HG03159 (cell line): ENCODE measurements around the gene ATP6V0B.

Experiments
- ATAC-seq: cut with Tn5 transposase; IDR thresholded peaks from one replicate; pipeline ENCODE4 v1.9.1; 2021; ENCODE audit warnings: mild to moderate bottlenecking, moderate library complexity; ENCODE audit not compliant: unreplicated experiment

The ATP6V0B gene

GRCh38 chr1:43999455-43999854 lies 24.7 kb downstream of the ATP6V0B start:
- ATAC-seq, result no peak

DNA sequence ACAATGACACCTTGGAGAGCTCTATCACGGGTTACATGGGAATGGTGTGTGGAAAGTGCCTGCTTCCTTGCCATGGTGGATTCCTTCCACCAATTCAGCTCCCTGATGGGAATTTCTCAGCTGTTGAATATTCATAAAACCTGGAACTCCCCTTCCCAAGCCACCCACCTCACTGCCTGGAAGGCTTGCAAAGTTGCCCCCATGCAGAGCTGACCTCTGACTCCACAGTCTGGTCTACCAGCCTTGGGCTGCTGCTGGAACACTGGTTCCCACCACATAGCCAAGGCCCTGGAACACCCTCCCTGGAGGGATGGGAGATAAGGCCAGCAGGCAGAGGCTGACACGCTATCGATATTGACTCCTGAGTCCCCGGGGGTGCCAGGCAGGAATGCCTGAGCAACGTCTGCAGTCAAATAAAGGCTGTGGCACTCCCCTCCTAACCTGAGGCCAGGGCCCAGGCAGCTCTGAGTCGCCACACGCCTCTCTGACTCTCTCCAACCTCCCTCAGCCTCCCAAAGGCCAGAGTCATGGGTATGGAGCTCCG lies 25.4 kb downstream of the ATP6V0B start:
- no peak for ATAC-seq

DNA sequence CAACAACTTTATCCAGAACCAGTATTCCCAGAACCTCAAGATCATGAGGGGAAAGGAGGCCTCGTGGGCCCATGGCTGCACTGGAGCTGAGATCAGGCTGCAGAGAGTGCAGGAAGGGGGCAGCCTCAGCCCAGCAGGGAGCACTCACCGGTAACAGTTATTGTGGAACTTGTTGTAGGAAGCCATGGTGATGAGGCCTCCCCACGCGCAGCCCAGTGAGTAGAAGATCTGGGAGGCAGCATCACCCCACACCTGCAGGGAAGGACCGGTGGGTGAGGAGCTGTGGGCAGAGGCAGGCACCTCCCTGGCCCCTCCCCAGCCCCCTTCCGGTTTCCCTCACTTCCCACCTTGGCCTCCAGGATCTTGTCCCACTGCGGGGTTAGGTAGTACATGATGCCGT lies 27.4 kb downstream of the ATP6V0B start:
- ATAC-seq, result no peak

DNA sequence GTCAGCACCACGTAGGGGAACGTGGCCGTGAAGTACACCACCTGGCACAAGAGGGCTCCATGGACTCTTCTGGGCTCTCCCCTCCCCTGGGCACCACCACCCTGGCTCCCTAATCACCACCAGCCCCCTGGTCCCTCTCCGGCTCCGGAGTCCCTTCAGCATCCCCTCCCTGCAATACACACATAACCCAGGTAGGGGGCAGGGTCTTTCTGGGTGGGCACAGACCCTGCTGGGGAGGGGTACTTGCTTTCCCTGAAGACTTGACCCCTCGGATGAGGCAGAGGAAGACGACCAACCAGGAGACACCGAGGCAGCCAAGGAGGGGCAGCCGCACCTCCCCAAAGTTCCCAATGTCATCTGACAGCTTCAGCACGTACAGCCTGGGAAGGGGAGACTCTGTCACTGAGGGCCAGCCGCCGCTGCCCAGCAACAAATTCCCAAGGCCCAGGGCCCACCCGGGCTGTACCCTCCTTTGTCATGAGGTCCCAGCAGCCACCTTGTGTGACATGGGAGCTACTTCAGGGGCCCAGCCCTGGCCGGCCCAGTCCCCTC lies 27.9 kb downstream of the ATP6V0B start:
- no peak for ATAC-seq

GRCh38 chr1:44008259-44008658 lies 33.5 kb downstream of the ATP6V0B start:
- no peak for ATAC-seq

GRCh38 chr1:44010935-44011471 lies 36.2 kb downstream of the ATP6V0B start:
- ATAC-seq, result no peak

DNA sequence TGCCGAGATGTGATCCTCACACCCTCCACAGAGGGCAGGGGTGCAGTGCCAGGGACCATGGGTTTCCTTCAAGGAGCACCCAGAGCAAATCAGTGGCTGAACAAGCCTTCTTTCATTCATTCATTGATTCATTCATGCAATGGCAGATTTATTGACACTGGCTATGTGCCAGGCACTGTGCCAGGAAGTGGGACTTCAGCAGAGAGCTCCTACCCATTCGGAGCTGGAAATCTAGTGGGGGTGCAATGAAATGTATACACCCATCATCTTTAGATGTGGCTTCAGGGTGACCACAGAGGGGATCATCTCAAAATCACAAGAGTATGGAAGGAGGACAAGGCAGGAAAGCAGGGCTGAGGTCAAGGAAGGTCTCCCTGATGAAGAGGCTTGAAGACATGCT lies 37.6 kb downstream of the ATP6V0B start:
- ATAC-seq, result no peak

- ATAC-seq, result no peak
Observed at GRCh38 chr1:44012941-44013609, 38.3 kb downstream of the ATP6V0B start.

DNA sequence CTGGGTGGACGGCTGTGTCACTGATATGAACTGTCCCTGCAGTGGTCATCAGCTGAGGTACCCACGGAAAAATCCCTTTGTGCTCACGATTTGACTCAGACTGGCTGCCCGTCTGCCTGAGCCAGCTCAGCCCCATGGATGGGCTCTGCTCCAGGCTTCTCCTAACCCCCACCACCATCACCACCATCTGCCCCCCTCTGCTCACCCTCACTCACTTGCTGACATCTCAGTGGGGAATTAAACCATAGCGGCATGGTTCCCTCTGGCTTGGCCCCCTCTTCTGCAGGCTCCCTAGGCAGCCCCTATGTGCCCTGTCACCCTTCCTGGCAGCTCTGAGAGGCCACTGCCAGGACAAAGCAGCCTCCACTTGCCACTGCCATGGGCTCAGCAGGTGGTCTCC lies 39.2 kb downstream of the ATP6V0B start:
- no peak for ATAC-seq

DNA sequence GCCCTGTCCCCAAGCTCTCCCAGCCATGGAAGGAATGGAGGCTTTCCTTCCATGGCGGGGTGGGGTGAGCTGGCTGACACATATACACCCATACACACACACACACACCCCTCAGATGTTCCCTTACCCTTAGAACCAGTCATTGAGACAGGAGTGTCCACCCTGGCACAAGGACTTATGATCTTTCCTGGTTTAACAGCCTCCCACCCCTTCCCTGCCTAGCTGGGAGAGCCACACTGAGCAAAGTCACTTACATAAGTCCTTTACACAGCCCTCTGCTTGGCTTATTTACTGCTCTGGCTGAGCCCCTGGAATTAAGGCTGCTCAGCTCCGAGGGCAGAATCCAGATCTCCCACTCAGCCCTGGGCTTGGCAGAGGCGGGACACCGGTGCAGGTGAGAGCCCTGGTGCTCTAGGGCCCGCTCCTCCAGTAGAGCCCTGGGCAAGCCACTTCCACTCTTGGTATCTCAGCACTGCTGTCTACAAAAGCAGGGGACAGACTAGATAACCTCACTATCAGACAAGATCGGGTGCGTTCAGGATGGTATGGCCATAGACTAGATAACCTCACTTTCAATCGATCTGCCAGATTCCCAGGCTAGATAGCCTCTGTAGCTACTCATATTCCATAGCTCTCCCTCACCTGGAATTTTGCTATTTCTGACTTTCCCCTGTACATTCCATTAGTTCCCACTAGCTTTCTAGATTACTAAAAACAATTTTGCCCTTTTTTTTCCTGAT lies 39.8 kb downstream of the ATP6V0B start:
- no peak for ATAC-seq

DNA sequence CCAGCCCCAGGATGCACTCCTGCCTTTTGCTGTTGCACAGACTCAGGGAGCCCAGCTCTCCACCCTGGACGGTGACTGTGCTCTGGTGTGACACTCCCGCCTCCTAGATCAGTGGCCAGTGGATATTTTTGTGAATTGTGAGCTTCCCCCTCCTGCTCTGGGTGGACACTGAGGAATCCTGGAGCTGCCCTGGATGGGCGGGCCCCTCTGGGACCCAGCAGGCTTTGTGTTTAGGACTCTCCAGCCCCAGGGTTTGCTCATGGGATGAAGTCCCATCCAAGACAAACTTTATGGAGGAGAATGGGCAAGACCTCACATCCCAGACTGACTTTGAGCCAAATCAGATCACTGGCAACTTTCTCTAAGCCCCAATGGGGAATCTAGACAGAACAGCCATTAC lies 40.4 kb downstream of the ATP6V0B start:
- ATAC-seq, result no peak

DNA sequence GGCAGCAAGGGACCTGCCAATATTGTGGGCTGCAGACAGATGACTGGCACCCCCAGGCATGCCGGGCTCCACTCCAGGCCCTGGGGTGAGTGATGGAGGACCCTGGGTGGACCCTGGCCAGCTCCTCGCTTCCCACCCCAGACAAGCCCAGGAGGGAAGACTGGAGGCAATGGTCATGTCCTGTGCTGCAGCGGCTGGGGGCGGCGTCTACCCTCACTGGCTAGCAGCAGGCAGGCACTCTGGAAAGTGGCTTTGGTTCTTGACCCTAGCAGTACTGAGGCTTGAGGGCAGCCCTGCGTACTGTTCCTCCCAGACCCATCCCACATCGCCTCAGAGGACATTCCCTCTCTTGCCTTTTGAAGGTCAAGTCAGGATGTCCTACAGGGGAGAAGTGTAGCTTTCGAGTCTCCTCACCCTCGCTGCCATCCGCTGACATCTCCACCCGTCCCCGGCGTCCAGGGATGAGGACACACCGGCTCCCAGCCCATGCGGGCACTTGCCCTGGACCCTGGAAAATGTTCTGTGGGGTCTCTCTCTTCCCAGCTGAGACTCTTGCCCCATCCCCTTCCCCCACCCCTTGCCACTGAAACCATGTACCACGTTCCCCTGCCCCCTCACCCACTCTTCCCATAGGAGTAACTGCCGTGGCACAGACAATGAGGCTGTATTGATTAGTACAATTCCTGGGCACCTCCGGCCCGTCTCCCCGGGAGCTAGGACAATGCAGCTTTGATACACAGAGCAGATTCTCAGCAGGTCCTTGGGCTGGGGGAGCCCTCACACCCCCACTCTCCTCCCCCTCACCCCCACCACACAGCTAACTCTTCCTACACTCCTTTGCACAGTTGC lies 41.5 kb downstream of the ATP6V0B start:
- ATAC-seq, result no peak

GRCh38 chr1:44016890-44017400 lies 42.2 kb downstream of the ATP6V0B start:
- no peak for ATAC-seq

- no peak for ATAC-seq
Observed at GRCh38 chr1:44019466-44019948, 44.7 kb downstream of the ATP6V0B start.

DNA sequence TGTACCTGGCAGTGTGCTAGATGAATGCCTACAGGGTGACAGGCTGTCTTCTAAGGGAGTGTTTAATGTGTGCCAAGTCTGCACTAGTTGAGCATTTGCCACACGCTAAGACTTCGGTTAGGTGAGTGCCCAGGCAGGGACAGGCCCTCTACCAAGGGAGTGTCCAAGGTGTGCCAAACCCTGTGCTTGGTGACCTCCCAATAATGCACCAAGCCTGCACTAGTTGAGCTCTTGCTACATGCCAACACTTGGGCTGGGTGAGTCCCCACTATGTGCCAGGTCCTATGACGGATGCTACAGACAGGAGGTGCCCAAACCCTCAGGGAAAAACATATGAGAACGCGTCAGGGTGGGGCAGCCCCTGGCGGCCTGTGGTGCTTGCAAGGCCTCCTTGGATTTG lies 45.7 kb downstream of the ATP6V0B start:
- ATAC-seq, result no peak

DNA sequence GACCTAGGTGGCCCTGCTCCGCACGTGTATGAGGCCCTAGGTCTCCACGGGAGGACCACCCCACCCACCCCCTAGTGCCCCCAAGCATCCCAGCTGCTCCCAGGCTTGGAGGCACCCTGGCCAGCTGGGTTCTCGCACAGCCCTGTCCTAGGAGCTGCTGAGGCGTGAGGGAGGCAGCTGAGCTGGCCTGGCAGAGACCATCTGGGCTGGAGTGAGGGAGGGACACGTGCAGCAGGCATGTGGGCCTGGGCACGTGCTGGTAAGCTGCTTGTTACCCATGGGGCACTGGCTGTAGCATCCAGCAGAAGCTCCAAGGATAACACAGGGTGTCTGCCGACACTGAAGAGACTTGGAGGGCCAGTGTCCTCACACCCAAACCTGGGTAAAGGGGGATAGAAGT lies 46.4 kb downstream of the ATP6V0B start:
- ATAC-seq, result no peak

DNA sequence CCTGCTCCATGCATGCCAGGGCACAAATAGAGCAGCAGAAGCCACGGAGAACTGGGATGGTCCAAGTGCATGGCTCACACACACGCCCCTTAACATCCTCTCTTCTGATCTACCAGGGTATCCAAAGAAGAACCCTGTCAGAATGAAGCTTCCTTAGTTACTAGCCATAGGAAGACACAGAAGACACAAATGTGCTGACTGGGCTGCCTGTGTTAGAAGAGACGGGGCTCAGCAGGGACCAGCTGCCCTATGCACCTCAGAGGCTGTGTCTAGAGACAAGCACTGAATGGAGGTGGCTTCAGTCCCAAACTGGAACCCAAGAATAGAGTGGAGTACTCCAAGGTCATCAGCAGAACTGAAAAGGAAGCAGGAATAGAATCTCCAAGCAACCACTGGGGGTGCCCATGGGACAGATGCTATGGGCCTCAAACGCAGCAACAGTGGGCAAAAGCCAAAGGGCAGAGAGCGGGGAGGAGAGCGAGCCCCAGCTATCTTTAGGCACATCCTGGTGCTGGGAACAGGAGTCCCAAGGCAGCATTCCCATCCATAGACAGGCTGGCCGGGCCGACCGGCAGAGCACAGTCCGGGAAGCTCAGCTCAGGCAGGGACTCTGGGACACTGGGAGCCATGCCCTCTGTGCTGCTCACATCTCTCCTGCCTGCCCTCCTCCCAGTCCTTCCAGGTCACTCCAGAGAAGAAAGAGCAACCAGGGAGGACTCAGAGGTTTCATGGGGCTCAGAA lies 47.0 kb downstream of the ATP6V0B start:
- no peak for ATAC-seq

- no peak for ATAC-seq
Observed at GRCh38 chr1:44024031-44024902, 49.5 kb downstream of the ATP6V0B start.
